H1 (cell line): ENCODE measurements around the gene PCDH20. TPM values are rescaled to one million over a fixed set of nuclear protein-coding genes. Genes with fewer than 3 reads are reported as not detected.
A peak's percentile ranks its signal among the peaks of the same experiment; 100 is the strongest.

Source experiments
- CTCF ChIA-PET: fragments of 300-600 bp; sonication (Branson Sonifier 250); formaldehyde crosslinking; loops from one replicate; lab custom pipeline; 2021; ENCODE audit not compliant: partially characterized antibody; lab: Charles Lee
- POLR2A ChIA-PET: fragments of 300-600 bp; sonication (Branson Sonifier 250); formaldehyde crosslinking; loops from one replicate; lab custom pipeline; 2021; ENCODE audit warnings: inconsistent platforms; ENCODE audit not compliant: partially characterized antibody; lab: Charles Lee
- DNase-seq, 2 experiments: peaks; one replicate each; pipeline versions ENCODE4 v3.0.0 to v3.0.0-alpha.2; 2010 to 2022; ENCODE audit warnings: low spot score in 2 of 2, low read depth in 1 of 2, mixed read lengths in 1 of 2
- FAIRE-seq: peaks from 2 replicates; lab custom pipeline; 2011; peaks lifted over from hg19 to GRCh38; lab: Jason Lieb, UNC
- H2AFZ ChIP-seq: 2 replicates; pipeline ENCODE4 v1.8.1; 2012; ENCODE audit warnings: low read length, inconsistent platforms
- H2AK5ac ChIP-seq: 2 replicates; pipeline ENCODE4 v1.6.1; 2013; ENCODE audit warnings: low read depth, low read length
- H2BK120ac ChIP-seq: replicated peaks from 2 replicates; pipeline ENCODE3; 2013; ENCODE audit warnings: low read depth, low read length, inconsistent platforms
- H2BK12ac ChIP-seq: 2 replicates; pipeline ENCODE4 v1.6.1; 2013; ENCODE audit warnings: low read depth, low read length
- H2BK15ac ChIP-seq: 2 replicates; pipeline ENCODE4 v1.6.1; 2013; ENCODE audit warnings: low read length
- H2BK20ac ChIP-seq: 2 replicates; pipeline ENCODE4 v1.6.1; 2013; ENCODE audit warnings: low read length
- H2BK5ac ChIP-seq: 2 replicates; pipeline ENCODE4 v1.6.1; 2013; ENCODE audit warnings: low read depth, low read length
- H3K14ac ChIP-seq: 2 replicates; pipeline ENCODE4 v1.6.1; 2013; ENCODE audit warnings: inconsistent platforms; ENCODE audit not compliant: insufficient read length
- H3K18ac ChIP-seq: 2 replicates; pipeline ENCODE4 v1.6.1; 2013; ENCODE audit warnings: low read length; ENCODE audit errors: extremely low read depth
- H3K23ac ChIP-seq: 2 replicates; pipeline ENCODE4 v1.6.1; 2013; ENCODE audit warnings: inconsistent platforms; ENCODE audit not compliant: insufficient read length
- H3K23me2 ChIP-seq: 2 replicates; pipeline ENCODE4 v1.6.1; 2013; ENCODE audit warnings: low read depth, low read length
- H3K27ac ChIP-seq: 2 replicates; pipeline ENCODE4 v1.6.1; 2011; ENCODE audit warnings: low read depth, low read length, inconsistent platforms
- H3K27me3 ChIP-seq, 4 experiments: replicated peaks in 1 of 4; 1 replicate in 1 of 4; 2 replicates in 3 of 4; pipeline versions ENCODE4 v1.6.1 to v1.8.1; 2011 to 2013; ENCODE audit warnings: low read length in 3 of 4, mild to moderate bottlenecking in 3 of 4, inconsistent platforms in 2 of 4, mixed read lengths in 2 of 4, moderate library complexity in 1 of 4; ENCODE audit not compliant: control insufficient read depth in 3 of 4, insufficient read depth in 3 of 4; ENCODE audit errors: extremely low read depth in 1 of 4
- H3K36me3 ChIP-seq, 4 experiments: 2 replicates each; pipeline versions ENCODE4 v1.6.1 to v1.8.1; 2011 to 2013; ENCODE audit warnings: mild to moderate bottlenecking in 4 of 4, low read length in 3 of 4, moderate library complexity in 2 of 4, control low read depth in 1 of 4, inconsistent platforms in 1 of 4; ENCODE audit not compliant: insufficient read depth in 4 of 4, control insufficient read depth in 2 of 4
- H3K4ac ChIP-seq: replicated peaks from 2 replicates; pipeline ENCODE3; 2013; ENCODE audit warnings: low read length, low read depth, mixed read lengths, inconsistent platforms; ENCODE audit not compliant: insufficient read length
- H3K4me1 ChIP-seq, 4 experiments: replicated peaks in 1 of 4; 1 replicate in 1 of 4; 2 replicates in 3 of 4; pipeline versions ENCODE4 v1.6.1 to v1.8.1; 2011 to 2013; ENCODE audit warnings: low read length in 3 of 4, inconsistent platforms in 2 of 4, mixed read lengths in 1 of 4; ENCODE audit not compliant: insufficient read depth in 4 of 4, control insufficient read depth in 3 of 4
- H3K4me2 ChIP-seq, 2 experiments: 2 replicates each; pipeline versions ENCODE4 v1.6.1 to v1.8.1; 2011 to 2013; ENCODE audit warnings: low read depth in 2 of 2, low read length in 2 of 2, control low read depth in 1 of 2, inconsistent platforms in 1 of 2, mild to moderate bottlenecking in 1 of 2; ENCODE audit not compliant: insufficient read depth in 1 of 2
- H3K4me3 ChIP-seq, 4 experiments: fragments of 200-600, 300-600 bp in 1 of 4; sonication (generic), shearing (Covaris generic), sonication (Bioruptor Twin) in 1 of 4; 2 replicates each; pipeline versions ENCODE4 v1.5.1 to v1.8.1; 2011 to 2016; ENCODE audit warnings: low read length in 4 of 4, low read depth in 3 of 4, control low read depth in 2 of 4, inconsistent platforms in 2 of 4, mild to moderate bottlenecking in 2 of 4, mixed read lengths in 1 of 4, moderate library complexity in 1 of 4; ENCODE audit not compliant: insufficient read depth in 2 of 4; ENCODE audit errors: extremely low read depth in 1 of 4
- H3K56ac ChIP-seq: replicated peaks from 2 replicates; pipeline ENCODE3; 2013; ENCODE audit warnings: low read depth, mild to moderate bottlenecking, mixed read lengths, low read length, inconsistent platforms; ENCODE audit not compliant: insufficient read length
- H3K79me1 ChIP-seq: 2 replicates; pipeline ENCODE4 v1.6.1; 2013; ENCODE audit warnings: low read depth, low read length, control low read depth
- H3K79me2 ChIP-seq, 2 experiments: 2 replicates each; pipeline versions ENCODE4 v1.6.1 to v1.8.1; 2012 to 2013; ENCODE audit warnings: low read length in 2 of 2, mild to moderate bottlenecking in 2 of 2, inconsistent platforms in 1 of 2; ENCODE audit not compliant: insufficient read depth in 2 of 2, control insufficient read depth in 1 of 2
- H3K9ac ChIP-seq, 4 experiments: replicated peaks in 1 of 4; 1 replicate in 1 of 4; 2 replicates in 3 of 4; pipeline versions ENCODE4 v1.6.1 to v1.8.1; 2011 to 2013; ENCODE audit warnings: low read depth in 3 of 4, low read length in 3 of 4, control low read depth in 2 of 4, mild to moderate bottlenecking in 2 of 4, moderate library complexity in 2 of 4, inconsistent platforms in 1 of 4; ENCODE audit errors: extremely low read depth in 1 of 4
- H3K9me3 ChIP-seq, 2 experiments: 2 replicates each; pipeline versions ENCODE4 v1.6.1 to v1.8.1; 2012 to 2013; ENCODE audit warnings: mild to moderate bottlenecking in 2 of 2, moderate library complexity in 2 of 2, control low read depth in 1 of 2, inconsistent platforms in 1 of 2, low read depth in 1 of 2, low read length in 1 of 2, mixed read lengths in 1 of 2; ENCODE audit not compliant: insufficient read depth in 2 of 2
- H4K20me1 ChIP-seq, 2 experiments: replicated peaks in 1 of 2; 2 replicates each; pipeline versions ENCODE3 to v1.8.1; 2011 to 2013; ENCODE audit warnings: inconsistent platforms in 2 of 2, low read length in 2 of 2, mild to moderate bottlenecking in 1 of 2; ENCODE audit not compliant: insufficient read depth in 2 of 2, control insufficient read depth in 1 of 2
- H4K5ac ChIP-seq: 2 replicates; pipeline ENCODE4 v1.6.1; 2013; ENCODE audit warnings: low read length, low read depth, mixed read lengths, inconsistent platforms; ENCODE audit not compliant: insufficient read length
- H4K8ac ChIP-seq: 2 replicates; pipeline ENCODE4 v1.8.0; 2013; ENCODE audit warnings: mild to moderate bottlenecking, moderate library complexity, low read length, inconsistent platforms; ENCODE audit not compliant: insufficient read depth; ENCODE audit errors: extremely low read depth
- H4K91ac ChIP-seq: replicated peaks from 2 replicates; pipeline ENCODE3; 2013; ENCODE audit warnings: low read length, mixed read lengths, inconsistent platforms; ENCODE audit not compliant: insufficient read length
- GTF2F1 ChIP-seq: IDR thresholded peaks from 2 replicates; pipeline ENCODE4 v1.6.1; 2012; ENCODE audit warnings: low read depth, low read length, improper control_type of control experiment, borderline replicate concordance
- WGBS, 2 experiments: shearing (Covaris generic) in 1 of 2; methylation state at CpG; one replicate each; pipeline versions ENCODE4 v1.1.6 to v1.1.7; 2013 to 2015; ENCODE audit warnings: low lambda C conversion rate in 2 of 2, mixed read lengths in 2 of 2, inconsistent platforms in 1 of 2, low coverage in 1 of 2, missing lambda C conversion rate in 1 of 2; ENCODE audit not compliant: insufficient replicate concordance in 2 of 2, insufficient coverage in 1 of 2, insufficient read length in 1 of 2; ENCODE audit errors: extremely low coverage in 1 of 2, missing lambda C conversion rate in 1 of 2; 5-methylcytosine and 5-hydroxymethylcytosine counted together
- polyA plus RNA-seq, 7 experiments: library from polyadenylated mRNA; depleted of rRNA in 3 of 7; stranded (reverse) in 5 of 7; unstranded in 2 of 7; fragments of >200 nt in 5 of 7; fragments of 200-250 nt in 2 of 7; gene quantifications; 1 replicate in 5 of 7; 2 replicates in 1 of 7; 4 replicates in 1 of 7; pipeline versions ENCODE4 v1.2.1 to v1.2.3, GENCODE V29; 2011 to 2013; ENCODE audit warnings: missing spikeins in 2 of 7, mixed read lengths in 2 of 7
- total RNA-seq: library from RNA; stranded (reverse); fragmentation: NEBNext Ultra II Directional; extraction: Animal tissue kit (Norgen Biotek cat#: 25700); gene quantifications from 2 replicates; pipeline ENCODE4 v1.2.1, GENCODE V29; 2021

The PCDH20 gene
- total and polyA plus RNA-seq, 2 of the 8 experiments (the other 6 are each of a cell fraction or from before 2014, with no cell fraction given): 0.65 to 2.2 TPM

GRCh38 chr13:61387694-61388093 is 28.0 kb downstream of the PCDH20 start:
- H3K18ac ChIP-seq: no peak overlapping the region
- H3K23me2 ChIP-seq: 0 out of 2 replicates have a peak, but pooled peaks cover 2% of the 10 kb centered on the region
- FAIRE-seq (no peak), DNase-seq (no peak)
- no peak overlapping the region for H4K8ac ChIP-seq
- H3K79me2 ChIP-seq: no peaks in the 10 kb centered on the region
- no peaks in the 10 kb centered on the region for H3K4me1 ChIP-seq
- H3K56ac ChIP-seq: no peak overlapping the region
- no peak overlapping the region for H2BK15ac ChIP-seq
- H4K5ac ChIP-seq: no peak overlapping the region
- no peak overlapping the region for H2BK5ac ChIP-seq
- no peak overlapping the region for H3K4ac ChIP-seq
- no peak overlapping the region for H3K27ac ChIP-seq
- no peaks in the 10 kb centered on the region for H3K27me3 ChIP-seq
- H3K4me3 ChIP-seq: no peak overlapping the region
- ChIA-PET POLR2A (no interaction called here), CTCF (no interaction called here)
- no peaks in the 10 kb centered on the region for H3K79me1 ChIP-seq
- H3K23ac ChIP-seq: no peak overlapping the region
- no peaks in the 10 kb centered on the region for H4K20me1 ChIP-seq
- no peaks in the 10 kb centered on the region for H3K36me3 ChIP-seq
- no peak overlapping the region for H2BK120ac ChIP-seq
- H3K9ac ChIP-seq: no peak overlapping the region
- no peak overlapping the region for H3K14ac ChIP-seq
- no peak overlapping the region for H2AK5ac ChIP-seq
- no peak overlapping the region for H2BK20ac ChIP-seq
- 90% methylated on average over 3 of the region's 3 CpGs; no CpG with 5 or more reads in 1 of the 2 experiments for WGBS, 2 experiments
- H2AFZ ChIP-seq: peak overlapping the region; percentile 57
- H3K4me2 ChIP-seq: no peak overlapping the region
- H3K9me3 ChIP-seq: no peaks in the 10 kb centered on the region
- H2BK12ac ChIP-seq: no peak overlapping the region
- H4K91ac ChIP-seq: no peak overlapping the region
- no peak for TF ChIP-seq GTF2F1
